Parietal lobe (tissue), 2 donors: Measurements from ENCODE around the gene MKX. TPM values are rescaled to one million over a fixed set of nuclear protein-coding genes. Genes with fewer than 3 reads are reported as not detected.

ENCODE experiments used
- small RNA-seq: library from RNA; depleted of rRNA; stranded (forward); fragments of <200 nt; gene quantifications from one replicate; pipeline ENCODE3, GENCODE V24; 2014; ENCODE audit warnings: low replicate concordance
- total RNA-seq: library from RNA; depleted of rRNA; stranded (reverse); fragments of >200 nt; gene quantifications from one replicate; pipeline ENCODE4 v1.2.3, GENCODE V29; 2014

The MKX gene
- total RNA-seq, result 0.94 TPM

GRCh38 chr10:27745732-27746396 is at the start of gene MKX:
MKX (minus strand) TSS chr10:27745819; CDS start chr10:27743415, 2,404 bp downstream.

Small RNA genes within 50 kb of the gene (small RNA-seq; reads per million reads assigned to genes)
- gene RN7SKP132, result not detected

Other genes starting within 250 kb of the MKX start
- 96.1 TPM for gene RAB18, start 241.5 kb downstream of the MKX start, total RNA-seq